Adrenal gland (tissue), 5 donors: ENCODE measurements around the gene ABHD16B.

Experiments
- POLR2A ChIP-seq, 2 donors: fragments of 450-650 bp; IDR thresholded peaks; one replicate each; pipeline ENCODE4 v1.6.1; 2017; ENCODE audit warnings: antibody characterized with exemption in 2 of 2, mild to moderate bottlenecking in 2 of 2, moderate library complexity in 1 of 2
- TF ChIP-seq, protein P1 (sequence below), 6 experiments: fragments of 450-650 bp in 4 of 6; fragments of 200-600 bp in 2 of 6; sonication (generic) in 1 of 6; IDR thresholded peaks; 1 replicate in 5 of 6; 2 replicates in 1 of 6; pipeline versions ENCODE4 v1.5.1 to v1.8.0; 2016 to 2021; ENCODE audit warnings: antibody characterized with exemption in 6 of 6, mild to moderate bottlenecking in 2 of 6, moderate library complexity in 1 of 6
- donor health status: DM: no; HTN: no; CAD: no.

- peak in 1 of 2 donors; percentile 20 for TF ChIP-seq POLR2A (IDR thresholded peaks at IDR 0.05)
- TF ChIP-seq, protein P1, sequence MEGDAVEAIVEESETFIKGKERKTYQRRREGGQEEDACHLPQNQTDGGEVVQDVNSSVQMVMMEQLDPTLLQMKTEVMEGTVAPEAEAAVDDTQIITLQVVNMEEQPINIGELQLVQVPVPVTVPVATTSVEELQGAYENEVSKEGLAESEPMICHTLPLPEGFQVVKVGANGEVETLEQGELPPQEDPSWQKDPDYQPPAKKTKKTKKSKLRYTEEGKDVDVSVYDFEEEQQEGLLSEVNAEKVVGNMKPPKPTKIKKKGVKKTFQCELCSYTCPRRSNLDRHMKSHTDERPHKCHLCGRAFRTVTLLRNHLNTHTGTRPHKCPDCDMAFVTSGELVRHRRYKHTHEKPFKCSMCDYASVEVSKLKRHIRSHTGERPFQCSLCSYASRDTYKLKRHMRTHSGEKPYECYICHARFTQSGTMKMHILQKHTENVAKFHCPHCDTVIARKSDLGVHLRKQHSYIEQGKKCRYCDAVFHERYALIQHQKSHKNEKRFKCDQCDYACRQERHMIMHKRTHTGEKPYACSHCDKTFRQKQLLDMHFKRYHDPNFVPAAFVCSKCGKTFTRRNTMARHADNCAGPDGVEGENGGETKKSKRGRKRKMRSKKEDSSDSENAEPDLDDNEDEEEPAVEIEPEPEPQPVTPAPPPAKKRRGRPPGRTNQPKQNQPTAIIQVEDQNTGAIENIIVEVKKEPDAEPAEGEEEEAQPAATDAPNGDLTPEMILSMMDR (IDR thresholded peaks at IDR 0.05), result peak in 5 of 6 experiments; percentile 64 to 78 (median 73)
Measured at GRCh38 chr20:63863798-63864544, 2.7 kb downstream of the ABHD16B start.
